WTC11 (cell line): ENCODE results near the gene FOXL2. TPM values are rescaled to one million over a fixed set of nuclear protein-coding genes. Genes with fewer than 3 reads are reported as not detected.

Experiments used
- ATAC-seq: fragments of 200-7000 bp; cut with Tn5 transposase; 2 replicates; pipeline ENCODE4 v1.10.0; 2021; ENCODE audit warnings: mild to moderate bottlenecking, moderate library complexity
- CTCF ChIA-PET: fragments of 300-600 bp; sonication (Branson Sonifier 250); formaldehyde crosslinking; loops from one replicate; lab custom pipeline; 2021; ENCODE audit warnings: antibody characterized with exemption; lab: Charles Lee
- POLR2A ChIA-PET: fragments of 350-600 bp; sonication (Branson Sonifier 250); formaldehyde crosslinking; loops from one replicate; lab custom pipeline; 2021; ENCODE audit warnings: antibody characterized with exemption; lab: Charles Lee
- DNase-seq: peaks from one replicate; pipeline ENCODE4 v3.0.0; 2021; ENCODE audit warnings: low spot score
- H3K27ac Mint-ChIP-seq: 2 replicates; pipeline ENCODE4 v1.8.0; 2021; ENCODE audit warnings: mixed read lengths
- H3K27me3 Mint-ChIP-seq: 2 replicates; pipeline ENCODE4 v1.8.0; 2021; ENCODE audit warnings: low read depth, mild to moderate bottlenecking, moderate library complexity, mixed read lengths
- H3K36me3 Mint-ChIP-seq: 2 replicates; pipeline ENCODE4 v1.8.0; 2021; ENCODE audit warnings: mixed read lengths
- H3K4me1 Mint-ChIP-seq: 2 replicates; pipeline ENCODE4 v1.8.0; 2022; ENCODE audit warnings: mixed read lengths
- H3K4me3 Mint-ChIP-seq: 2 replicates; pipeline ENCODE4 v1.8.0; 2021; ENCODE audit warnings: mild to moderate bottlenecking, moderate library complexity, mixed read lengths
- H3K9me3 Mint-ChIP-seq: 2 replicates; pipeline ENCODE4 v1.8.0; 2021; ENCODE audit warnings: mixed read lengths
- PRRX2 ChIP-seq: fragments of 250-450 bp; sonication (Bioruptor Pico); IDR thresholded peaks from 2 replicates; pipeline ENCODE4 v1.8.0; 2021; ENCODE audit warnings: mild to moderate bottlenecking
- ZNF263 ChIP-seq: sonication (generic); formaldehyde crosslinking; IDR thresholded peaks from 2 replicates; pipeline ENCODE4 v1.8.1; 2022; ENCODE audit warnings: low read depth, mild to moderate bottlenecking, moderate library complexity, missing genetic modification reagents
- ZNF317 ChIP-seq: sonication (generic); formaldehyde crosslinking; IDR thresholded peaks from 2 replicates; pipeline ENCODE4 v1.8.1; 2023; ENCODE audit warnings: low read depth, mild to moderate bottlenecking, moderate library complexity, missing genetic modification reagents, borderline replicate concordance
- total RNA-seq: library from RNA; stranded (reverse); gene quantifications from 3 replicates; pipeline ENCODE4 v1.2.3, GENCODE V29; 2021
- TF ChIP-seq, protein P1 (sequence below): sonication (generic); formaldehyde crosslinking; IDR thresholded peaks from 2 replicates; pipeline ENCODE4 v1.8.0; 2023; ENCODE audit warnings: missing genetic modification reagents
- TF ChIP-seq, protein P2 (sequence below): fragments of 250-450 bp; sonication (Bioruptor Pico); IDR thresholded peaks from 2 replicates; pipeline ENCODE4 v1.9.0; 2021; ENCODE audit warnings: moderate library complexity, mild to moderate bottlenecking, inconsistent platforms, borderline replicate concordance
- TF ChIP-seq, protein P3 (sequence below): sonication (generic); formaldehyde crosslinking; IDR thresholded peaks from 2 replicates; pipeline ENCODE4 v1.8.0; 2022; ENCODE audit warnings: missing genetic modification reagents
- TF ChIP-seq, protein P4 (sequence below): fragments of 250-450 bp; sonication (Bioruptor Pico); conservative IDR thresholded peaks from 2 replicates; pipeline ENCODE4 v1.9.0; 2021; ENCODE audit warnings: mild to moderate bottlenecking
- TF ChIP-seq, protein P5 (sequence below): fragments of 200-600 bp; IDR thresholded peaks from 2 replicates; pipeline ENCODE4 v1.8.0; 2022; ENCODE audit warnings: antibody characterized with exemption

The FOXL2 gene
- total RNA-seq, 1 experiment from 2014 or later, result 1.4 TPM

DNA sequence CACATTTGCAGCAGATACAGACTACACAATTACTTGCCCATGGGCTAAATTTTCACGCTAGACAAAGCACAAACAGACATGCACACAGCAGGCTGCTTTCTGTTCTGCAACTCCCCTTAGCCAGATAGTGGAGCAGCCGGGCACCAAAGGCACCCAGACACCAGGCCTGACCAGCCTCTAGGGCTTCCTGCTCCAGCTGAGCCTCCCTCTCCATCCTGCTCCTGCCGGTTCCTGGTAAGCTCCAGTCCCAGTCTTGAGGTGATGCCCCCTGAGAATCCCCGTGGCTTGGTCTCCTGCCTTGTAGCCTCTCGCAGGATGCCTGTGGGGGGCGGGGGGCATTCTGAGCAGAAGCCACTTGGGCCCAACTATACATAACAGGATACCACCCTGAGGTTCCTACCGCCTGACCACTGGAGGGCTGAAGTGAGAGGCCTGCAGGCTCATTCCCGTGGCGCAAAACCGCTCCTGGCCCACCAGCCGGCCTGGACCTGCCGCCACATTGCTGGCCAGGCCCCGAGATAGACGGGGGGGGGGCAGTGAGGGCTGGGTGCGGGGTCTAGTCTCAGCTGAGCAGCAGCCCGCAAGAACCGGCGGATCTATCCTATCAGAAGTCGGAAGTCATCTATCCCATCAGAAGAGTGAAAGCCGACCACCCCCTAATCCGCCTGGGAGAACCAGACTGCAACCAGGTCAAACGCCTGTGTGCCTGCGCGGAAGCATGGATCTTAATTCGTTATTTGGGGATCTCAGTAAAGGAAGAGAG, 3.9 kb downstream of the FOXL2 start:
- CTCF ChIA-PET, result interaction anchor here (1.0 to 5.0 kb wide), 4 partner anchors 18 to 386 kb away, joined by 5 to 24 read pairs (median 12); no protein-coding TSS in a partner anchor
- H3K36me3 Mint-ChIP-seq, result no peaks in the 10 kb centered on the region; the same call in 1 of the 2 replicates
- peaks cover 98% of the 10 kb centered on the region for H3K27me3 Mint-ChIP-seq
- no peak overlapping the region for H3K27ac Mint-ChIP-seq
- peak overlapping the region; percentile 80 for H3K4me3 Mint-ChIP-seq
- ATAC-seq, result peak; percentile 0; the same call in 1 of the 2 replicates
- POLR2A ChIA-PET, result interaction anchor here (1.0 kb wide), 1 partner anchor 9 kb away, joined by 4 read pairs; no protein-coding TSS in a partner anchor
- H3K4me1 Mint-ChIP-seq, result peaks cover 51% of the 10 kb centered on the region
- H3K9me3 Mint-ChIP-seq, result no peaks in the 10 kb centered on the region
- DNase-seq, result peak; percentile 51
- TF ChIP-seq, protein P1, sequence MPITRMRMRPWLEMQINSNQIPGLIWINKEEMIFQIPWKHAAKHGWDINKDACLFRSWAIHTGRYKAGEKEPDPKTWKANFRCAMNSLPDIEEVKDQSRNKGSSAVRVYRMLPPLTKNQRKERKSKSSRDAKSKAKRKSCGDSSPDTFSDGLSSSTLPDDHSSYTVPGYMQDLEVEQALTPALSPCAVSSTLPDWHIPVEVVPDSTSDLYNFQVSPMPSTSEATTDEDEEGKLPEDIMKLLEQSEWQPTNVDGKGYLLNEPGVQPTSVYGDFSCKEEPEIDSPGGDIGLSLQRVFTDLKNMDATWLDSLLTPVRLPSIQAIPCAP (CRISPR knock-in tag), result 0 out of 2 replicates have a peak, but pooled peaks have one; percentile 20
- TF ChIP-seq, protein P2, sequence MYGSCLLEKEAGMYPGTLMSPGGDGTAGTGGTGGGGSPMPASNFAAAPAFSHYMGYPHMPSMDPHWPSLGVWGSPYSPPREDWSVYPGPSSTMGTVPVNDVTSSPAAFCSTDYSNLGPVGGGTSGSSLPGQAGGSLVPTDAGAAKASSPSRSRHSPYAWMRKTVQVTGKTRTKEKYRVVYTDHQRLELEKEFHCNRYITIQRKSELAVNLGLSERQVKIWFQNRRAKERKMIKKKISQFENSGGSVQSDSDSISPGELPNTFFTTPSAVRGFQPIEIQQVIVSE (CRISPR knock-in tag), result no peak
- TF ChIP-seq, protein P3, sequence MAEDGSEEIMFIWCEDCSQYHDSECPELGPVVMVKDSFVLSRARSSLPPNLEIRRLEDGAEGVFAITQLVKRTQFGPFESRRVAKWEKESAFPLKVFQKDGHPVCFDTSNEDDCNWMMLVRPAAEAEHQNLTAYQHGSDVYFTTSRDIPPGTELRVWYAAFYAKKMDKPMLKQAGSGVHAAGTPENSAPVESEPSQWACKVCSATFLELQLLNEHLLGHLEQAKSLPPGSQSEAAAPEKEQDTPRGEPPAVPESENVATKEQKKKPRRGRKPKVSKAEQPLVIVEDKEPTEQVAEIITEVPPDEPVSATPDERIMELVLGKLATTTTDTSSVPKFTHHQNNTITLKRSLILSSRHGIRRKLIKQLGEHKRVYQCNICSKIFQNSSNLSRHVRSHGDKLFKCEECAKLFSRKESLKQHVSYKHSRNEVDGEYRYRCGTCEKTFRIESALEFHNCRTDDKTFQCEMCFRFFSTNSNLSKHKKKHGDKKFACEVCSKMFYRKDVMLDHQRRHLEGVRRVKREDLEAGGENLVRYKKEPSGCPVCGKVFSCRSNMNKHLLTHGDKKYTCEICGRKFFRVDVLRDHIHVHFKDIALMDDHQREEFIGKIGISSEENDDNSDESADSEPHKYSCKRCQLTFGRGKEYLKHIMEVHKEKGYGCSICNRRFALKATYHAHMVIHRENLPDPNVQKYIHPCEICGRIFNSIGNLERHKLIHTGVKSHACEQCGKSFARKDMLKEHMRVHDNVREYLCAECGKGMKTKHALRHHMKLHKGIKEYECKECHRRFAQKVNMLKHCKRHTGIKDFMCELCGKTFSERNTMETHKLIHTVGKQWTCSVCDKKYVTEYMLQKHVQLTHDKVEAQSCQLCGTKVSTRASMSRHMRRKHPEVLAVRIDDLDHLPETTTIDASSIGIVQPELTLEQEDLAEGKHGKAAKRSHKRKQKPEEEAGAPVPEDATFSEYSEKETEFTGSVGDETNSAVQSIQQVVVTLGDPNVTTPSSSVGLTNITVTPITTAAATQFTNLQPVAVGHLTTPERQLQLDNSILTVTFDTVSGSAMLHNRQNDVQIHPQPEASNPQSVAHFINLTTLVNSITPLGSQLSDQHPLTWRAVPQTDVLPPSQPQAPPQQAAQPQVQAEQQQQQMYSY, result peak; percentile 80
- no peak for TF ChIP-seq PRRX2 (CRISPR knock-in tag)
- TF ChIP-seq, all 79 proteins: peak for 2

DNA sequence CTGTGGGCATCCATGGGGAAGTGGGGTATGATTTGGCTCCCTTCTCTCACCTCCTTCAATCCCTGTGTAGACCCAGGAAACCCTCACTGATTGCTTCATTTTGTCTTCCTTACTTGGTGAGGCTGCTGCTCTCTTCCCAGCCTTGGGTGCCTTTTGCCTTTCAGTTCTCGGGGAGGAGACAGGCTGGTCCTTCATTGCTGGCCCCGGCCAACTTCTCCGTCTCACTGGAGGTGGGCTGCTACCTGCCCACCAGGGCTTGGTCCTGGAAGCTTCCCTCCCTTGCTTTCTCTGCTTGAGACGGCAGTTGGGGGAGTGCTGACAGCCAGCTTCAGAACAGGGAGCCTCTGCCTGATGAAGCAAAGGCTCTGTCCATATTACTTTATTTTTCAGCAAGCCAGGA, 4.7 kb downstream of the FOXL2 start:
- Mint-ChIP-seq H3K9me3 (no peaks in the 10 kb centered on the region), H3K36me3 (no peaks in the 10 kb centered on the region; the same call in 1 of the 2 replicates), H3K27me3 (peaks cover 98% of the 10 kb centered on the region), H3K4me3 (no peak overlapping the region; the same call in 1 of the 2 replicates), H3K4me1 (peaks cover 50% of the 10 kb centered on the region), H3K27ac (no peak overlapping the region)
- CTCF ChIA-PET, result interaction anchor here (1.0 to 7.4 kb wide), 6 partner anchors 6 to 387 kb away, joined by 5 to 158 read pairs (median 12); partner anchors contain the start of genes FOXL2 and FOXL2NB
- POLR2A ChIA-PET, result interaction anchor here (1.0 kb wide), 1 partner anchor 10 kb away, joined by 4 read pairs; no protein-coding TSS in a partner anchor
- no peak for TF ChIP-seq ZNF317 (CRISPR knock-in tag)
- no peak for TF ChIP-seq ZNF263 (CRISPR knock-in tag)
- ATAC-seq, result no peak
- peak; percentile 3 for DNase-seq

DNA sequence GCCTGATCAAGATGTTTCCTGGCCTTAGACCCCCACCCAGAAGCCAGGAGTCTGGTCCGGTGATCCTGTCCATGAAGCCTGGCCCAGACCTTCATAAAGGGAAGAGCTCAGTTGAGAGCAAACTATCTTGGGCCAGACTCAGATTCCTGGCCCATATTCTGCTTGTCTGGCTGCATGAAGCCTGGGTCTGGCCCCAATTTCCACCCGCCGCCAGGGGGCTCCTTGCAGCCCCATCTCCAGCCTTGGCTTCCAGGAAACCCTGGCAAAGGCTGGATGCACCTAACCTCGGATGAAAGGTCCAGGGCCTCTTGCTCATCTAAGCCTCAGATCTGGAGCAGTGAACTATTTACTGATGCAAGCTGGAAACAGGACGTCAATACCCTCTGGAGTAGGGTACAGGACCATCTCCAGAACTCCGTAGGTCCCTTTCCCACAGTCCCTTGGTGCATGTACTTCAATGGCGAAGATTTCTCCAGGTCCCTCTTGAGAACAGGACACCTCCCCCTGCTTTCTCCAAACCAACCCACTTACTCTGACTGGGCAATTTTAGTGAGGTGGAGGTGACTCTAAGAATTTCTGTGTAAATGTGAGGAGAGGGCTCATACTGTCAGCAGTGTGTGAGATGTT, 5.6 kb downstream of the FOXL2 start:
- Mint-ChIP-seq H3K27ac (no peak overlapping the region), H3K4me1 (peaks cover 59% of the 10 kb centered on the region), H3K36me3 (no peaks in the 10 kb centered on the region; the same call in 1 of the 2 replicates), H3K9me3 (no peaks in the 10 kb centered on the region), H3K4me3 (no peak overlapping the region), H3K27me3 (peaks cover 98% of the 10 kb centered on the region)
- CTCF ChIA-PET, result interaction anchor here (0.8 to 7.4 kb wide), 9 partner anchors 7 to 462 kb away, joined by 3 to 158 read pairs (median 7); partner anchors contain the start of genes FOXL2 and FOXL2NB
- DNase-seq, result peak; percentile 85
- POLR2A ChIA-PET, result no interaction called here
- TF ChIP-seq, protein P4, sequence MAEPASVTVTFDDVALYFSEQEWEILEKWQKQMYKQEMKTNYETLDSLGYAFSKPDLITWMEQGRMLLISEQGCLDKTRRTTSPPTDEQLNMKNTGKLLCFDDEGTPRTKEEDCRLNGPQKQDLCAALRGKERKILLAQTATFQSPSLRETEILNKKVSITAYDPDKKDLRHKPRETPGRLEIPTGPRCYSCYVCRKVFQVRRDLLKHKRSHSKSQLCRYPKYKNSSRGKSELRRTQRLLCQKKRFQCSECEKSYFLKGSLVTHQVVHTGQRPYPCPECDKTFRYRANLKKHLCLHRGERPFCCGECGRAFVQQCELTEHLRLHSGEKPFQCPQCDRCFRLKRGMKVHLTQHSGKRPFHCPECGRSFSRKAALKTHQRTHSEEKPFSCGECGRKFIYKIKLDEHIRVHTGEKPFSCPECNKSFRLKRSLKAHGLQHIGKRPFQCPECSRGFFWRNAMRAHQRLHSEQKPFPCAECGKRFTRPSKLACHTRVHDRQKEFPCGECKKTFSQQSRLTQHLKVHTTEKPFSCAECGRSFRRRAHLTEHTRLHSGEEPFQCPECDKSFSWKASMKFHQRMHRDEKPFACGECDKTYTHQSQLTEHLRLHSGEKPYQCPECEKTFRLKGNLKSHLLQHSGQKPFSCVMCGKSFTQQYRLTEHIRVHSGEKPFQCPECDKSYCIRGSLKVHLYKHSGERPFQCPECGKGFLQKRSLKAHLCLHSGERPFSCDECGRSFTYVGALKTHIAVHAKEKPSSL, result no peak
- TF ChIP-seq, protein P3, result peak; percentile 95
- TF ChIP-seq, protein P5, sequence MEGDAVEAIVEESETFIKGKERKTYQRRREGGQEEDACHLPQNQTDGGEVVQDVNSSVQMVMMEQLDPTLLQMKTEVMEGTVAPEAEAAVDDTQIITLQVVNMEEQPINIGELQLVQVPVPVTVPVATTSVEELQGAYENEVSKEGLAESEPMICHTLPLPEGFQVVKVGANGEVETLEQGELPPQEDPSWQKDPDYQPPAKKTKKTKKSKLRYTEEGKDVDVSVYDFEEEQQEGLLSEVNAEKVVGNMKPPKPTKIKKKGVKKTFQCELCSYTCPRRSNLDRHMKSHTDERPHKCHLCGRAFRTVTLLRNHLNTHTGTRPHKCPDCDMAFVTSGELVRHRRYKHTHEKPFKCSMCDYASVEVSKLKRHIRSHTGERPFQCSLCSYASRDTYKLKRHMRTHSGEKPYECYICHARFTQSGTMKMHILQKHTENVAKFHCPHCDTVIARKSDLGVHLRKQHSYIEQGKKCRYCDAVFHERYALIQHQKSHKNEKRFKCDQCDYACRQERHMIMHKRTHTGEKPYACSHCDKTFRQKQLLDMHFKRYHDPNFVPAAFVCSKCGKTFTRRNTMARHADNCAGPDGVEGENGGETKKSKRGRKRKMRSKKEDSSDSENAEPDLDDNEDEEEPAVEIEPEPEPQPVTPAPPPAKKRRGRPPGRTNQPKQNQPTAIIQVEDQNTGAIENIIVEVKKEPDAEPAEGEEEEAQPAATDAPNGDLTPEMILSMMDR, result peak; percentile 71
- peak; percentile 4 for ATAC-seq
